ENCODE data around the gene TAS2R60.

DNA sequence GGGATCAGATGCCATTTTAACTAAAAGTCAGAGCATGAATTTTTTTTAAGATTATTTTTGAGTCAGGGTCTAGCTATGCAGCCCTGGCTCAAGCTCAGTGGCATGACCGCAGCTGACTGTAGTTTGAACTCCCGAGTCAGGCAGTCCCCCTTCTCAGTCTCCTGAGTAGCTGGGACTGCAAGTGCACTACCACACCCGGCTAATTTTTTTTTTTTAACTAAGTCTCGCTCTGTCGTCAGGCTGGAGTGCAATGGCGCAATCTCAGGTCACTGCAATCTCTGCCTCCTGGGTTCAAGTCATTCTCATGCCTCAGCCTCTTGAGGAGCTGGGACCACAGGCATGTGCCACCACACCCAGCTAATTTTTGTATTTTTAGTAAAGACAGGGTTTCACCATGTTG is 42.2 kb downstream of the TAS2R60 start:
- TF ChIP-seq, protein P1, sequence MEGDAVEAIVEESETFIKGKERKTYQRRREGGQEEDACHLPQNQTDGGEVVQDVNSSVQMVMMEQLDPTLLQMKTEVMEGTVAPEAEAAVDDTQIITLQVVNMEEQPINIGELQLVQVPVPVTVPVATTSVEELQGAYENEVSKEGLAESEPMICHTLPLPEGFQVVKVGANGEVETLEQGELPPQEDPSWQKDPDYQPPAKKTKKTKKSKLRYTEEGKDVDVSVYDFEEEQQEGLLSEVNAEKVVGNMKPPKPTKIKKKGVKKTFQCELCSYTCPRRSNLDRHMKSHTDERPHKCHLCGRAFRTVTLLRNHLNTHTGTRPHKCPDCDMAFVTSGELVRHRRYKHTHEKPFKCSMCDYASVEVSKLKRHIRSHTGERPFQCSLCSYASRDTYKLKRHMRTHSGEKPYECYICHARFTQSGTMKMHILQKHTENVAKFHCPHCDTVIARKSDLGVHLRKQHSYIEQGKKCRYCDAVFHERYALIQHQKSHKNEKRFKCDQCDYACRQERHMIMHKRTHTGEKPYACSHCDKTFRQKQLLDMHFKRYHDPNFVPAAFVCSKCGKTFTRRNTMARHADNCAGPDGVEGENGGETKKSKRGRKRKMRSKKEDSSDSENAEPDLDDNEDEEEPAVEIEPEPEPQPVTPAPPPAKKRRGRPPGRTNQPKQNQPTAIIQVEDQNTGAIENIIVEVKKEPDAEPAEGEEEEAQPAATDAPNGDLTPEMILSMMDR (IDR thresholded peaks at IDR 0.05; ENCODE audit: extremely low read depth in 1 of 2, insufficient read depth in 1 of 2, low read depth in 1 of 2, low read length in 2 of 2) = no peak
- no peak for TF ChIP-seq EZH2 (IDR thresholded peaks at IDR 0.05; ENCODE audit: borderline replicate concordance, low read depth, low read length, severe bottlenecking)
- TF ChIP-seq POLR2AphosphoS5 (IDR thresholded peaks at IDR 0.05; ENCODE audit: insufficient read depth, low read depth, low read length) = no peak
- TF ChIP-seq POLR2A (IDR thresholded peaks at IDR 0.05; ENCODE audit: low read depth, low read length) = no peak
- TF ChIP-seq, protein P2, sequence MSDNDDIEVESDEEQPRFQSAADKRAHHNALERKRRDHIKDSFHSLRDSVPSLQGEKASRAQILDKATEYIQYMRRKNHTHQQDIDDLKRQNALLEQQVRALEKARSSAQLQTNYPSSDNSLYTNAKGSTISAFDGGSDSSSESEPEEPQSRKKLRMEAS (IDR thresholded peaks at IDR 0.05; ENCODE audit: insufficient read depth, insufficient read length) = no peak
- no peak for TF ChIP-seq JUN (IDR thresholded peaks at IDR 0.05; ENCODE audit: borderline replicate concordance, insufficient read depth, insufficient read length, low read depth)
- no peak for TF ChIP-seq MYC (IDR thresholded peaks at IDR 0.05; ENCODE audit: low read depth, low read length)
- no peak for TF ChIP-seq FOS (IDR thresholded peaks at IDR 0.05; ENCODE audit: borderline replicate concordance, insufficient read depth, low read length)
- no peak for TF ChIP-seq GATA2 (IDR thresholded peaks at IDR 0.05; ENCODE audit: insufficient read depth, insufficient read length, low read depth, low read length)
